Measurements from ENCODE around the gene PHPT1.

The PHPT1 gene

DNA sequence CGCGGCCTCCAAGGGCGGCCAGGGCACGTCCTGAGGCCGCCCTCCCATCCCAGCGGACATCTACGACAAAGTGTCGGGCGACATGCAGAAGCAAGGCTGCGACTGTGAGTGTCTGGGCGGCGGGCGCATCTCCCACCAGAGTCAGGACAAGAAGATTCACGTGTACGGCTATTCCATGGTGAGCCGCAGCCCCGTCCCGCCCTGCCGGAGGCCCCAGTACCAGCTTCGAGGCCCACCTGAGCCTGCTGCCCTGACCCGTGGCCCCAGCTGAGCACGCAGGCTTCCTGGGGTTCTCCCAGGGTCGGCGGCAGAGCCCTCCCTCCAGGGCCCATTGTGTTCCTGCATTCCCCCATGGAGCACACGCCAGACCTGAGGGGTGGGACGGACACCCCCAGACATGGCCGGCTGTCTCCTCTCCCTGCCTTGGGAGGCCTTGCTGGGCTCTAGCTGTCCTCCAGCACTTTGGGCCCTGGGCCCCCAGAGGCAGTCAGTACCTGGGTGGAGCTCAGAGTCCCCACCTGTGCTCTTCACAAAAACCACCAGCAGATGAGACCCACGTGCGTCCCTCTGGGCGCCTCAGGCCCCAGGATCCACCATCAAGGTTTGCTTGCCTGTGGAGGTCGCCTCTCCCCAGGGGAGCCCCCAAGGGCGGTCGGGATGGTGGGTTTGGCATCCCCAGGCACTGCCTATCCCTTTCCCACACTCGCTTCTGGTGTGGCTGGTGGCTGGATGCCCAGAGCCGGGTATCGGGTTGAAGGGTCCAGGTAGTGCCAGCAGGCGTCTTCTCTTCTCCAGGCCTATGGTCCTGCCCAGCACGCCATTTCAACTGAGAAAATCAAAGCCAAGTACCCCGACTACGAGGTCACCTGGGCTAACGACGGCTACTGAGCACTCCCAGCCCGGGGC, 1.0 kb downstream of the PHPT1 start:
- peak overlapping the region; percentile 67 for H3K4me3 ChIP-seq (ENCODE audit: low read depth, low read length)

GRCh38 chr9:136850866-136851775, 1.9 kb downstream of the PHPT1 start:
- DNase-seq (ENCODE audit: low read depth) = no peak
- TF ChIP-seq CTCF (IDR thresholded peaks at IDR 0.05; ENCODE audit: low read depth, low read length, missing control alignments) = no peak
- no peak overlapping the region for H3K4me3 ChIP-seq (ENCODE audit: low read depth, low read length)

More for the DNA sequence above, 1.0 kb downstream of the PHPT1 start:
- DNase-seq (ENCODE audit: low read depth) = no peak
- TF ChIP-seq CTCF (IDR thresholded peaks at IDR 0.05; ENCODE audit: low read depth, low read length, missing control alignments) = no peak

- no peak for TF ChIP-seq CTCF (IDR thresholded peaks at IDR 0.05; ENCODE audit: low read depth, low read length, missing control alignments)
- no peak for DNase-seq (ENCODE audit: low read depth)
- no peak within 1 kb of the TSS for H3K4me3 ChIP-seq (ENCODE audit: low read depth, low read length)
These were observed 2.9 kb downstream of the PHPT1 start, which contains the start of gene MAMDC4 for GRCh38 chr9:136851941-136852663. Gene MAMDC4, plus strand, starts transcription at chr9:136852346. Its CDS starts 71 bp downstream, at chr9:136852417.

- TF ChIP-seq CTCF (IDR thresholded peaks at IDR 0.05; ENCODE audit: low read depth, low read length, missing control alignments) = no peak
- DNase-seq (ENCODE audit: low read depth) = no peak
- no peak overlapping the region for H3K4me3 ChIP-seq (ENCODE audit: low read depth, low read length)
These were observed 3.7 kb downstream of the PHPT1 start for GRCh38 chr9:136852664-136853595.

GRCh38 chr9:136853596-136854112, 4.4 kb downstream of the PHPT1 start:
- peak; percentile 36 for TF ChIP-seq CTCF (IDR thresholded peaks at IDR 0.05; ENCODE audit: low read depth, low read length, missing control alignments)
- H3K4me3 ChIP-seq (ENCODE audit: low read depth, low read length) = no peak overlapping the region
- no peak for DNase-seq (ENCODE audit: low read depth)

All from GM12864 (cell line).